Stimulated activated CD8-positive, alpha-beta memory T cell treated with anti-CD3 and anti-CD28 coated beads, Interleukin-7, amount 100 ng/mL, for 48 hours (primary cell): ENCODE results near the gene AGBL2.
"Not testable (repeated sequence)": the region's sequence is repeated elsewhere in the genome, so short reads cannot be mapped to it uniquely, and the experiment has no call there.

Source experiments
- DNase-seq, 2 donors: peaks; one replicate each; pipeline ENCODE4 v3.0.0-alpha.2; 2020; ENCODE audit warnings: low read depth in 1 of 2; ENCODE audit errors: extremely low read depth in 1 of 2

Gene AGBL2

GRCh38 chr11:47715082-47715669 is at the start of gene AGBL2:
Gene AGBL2 (minus strand): TSS chr11:47715369. CDS start chr11:47714650, 719 bp downstream.
- DNase-seq: peak; percentile 78 to 79

- DNase-seq: not testable (repeated sequence)
These were observed 44.1 kb upstream of the AGBL2 start for GRCh38 chr11:47759291-47759690.

- DNase-seq: no peak
These were observed 41.0 kb upstream of the AGBL2 start for GRCh38 chr11:47756208-47756607.

GRCh38 chr11:47750725-47751124 is 35.6 kb upstream of the AGBL2 start:
- no peak for DNase-seq

- DNase-seq: not testable (repeated sequence)
These were observed 27.3 kb upstream of the AGBL2 start for GRCh38 chr11:47742494-47742893.

GRCh38 chr11:47737817-47738216 is 22.6 kb upstream of the AGBL2 start:
- DNase-seq: not testable (repeated sequence)

GRCh38 chr11:47732271-47732670 is 17.1 kb upstream of the AGBL2 start:
- DNase-seq: no peak

GRCh38 chr11:47731475-47731874 is 16.3 kb upstream of the AGBL2 start:
- no peak for DNase-seq

- no peak for DNase-seq
These were observed 11.8 kb upstream of the AGBL2 start for GRCh38 chr11:47726878-47727514.

GRCh38 chr11:47726118-47726442 is 10.9 kb upstream of the AGBL2 start:
- DNase-seq: no peak

- DNase-seq: no peak
These were observed 10.4 kb upstream of the AGBL2 start for GRCh38 chr11:47725442-47726117.

GRCh38 chr11:47724041-47724729 is 9.0 kb upstream of the AGBL2 start:
- no peak for DNase-seq

GRCh38 chr11:47723041-47723440 is 7.9 kb upstream of the AGBL2 start:
- no peak for DNase-seq

GRCh38 chr11:47720651-47721050 is 5.5 kb upstream of the AGBL2 start:
- DNase-seq: no peak

GRCh38 chr11:47716692-47717091 is 1.5 kb upstream of the AGBL2 start:
- DNase-seq: no peak

GRCh38 chr11:47714554-47715081 is 551 bp downstream of the AGBL2 start:
- no peak for DNase-seq

- no peak for DNase-seq
These were observed 3.4 kb downstream of the AGBL2 start for GRCh38 chr11:47711816-47712215.

- no peak for DNase-seq
These were observed 3.9 kb downstream of the AGBL2 start for GRCh38 chr11:47711225-47711624.

- not testable (repeated sequence) for DNase-seq
These were observed 7.8 kb downstream of the AGBL2 start for GRCh38 chr11:47707275-47707786.

GRCh38 chr11:47705721-47706120 is 9.4 kb downstream of the AGBL2 start:
- DNase-seq: no peak

- DNase-seq: no peak
These were observed 23.2 kb downstream of the AGBL2 start for GRCh38 chr11:47691979-47692378.
